Breast epithelium (tissue), 4 donors: ENCODE measurements around the gene WWOX. TPM values are rescaled to one million over a fixed set of nuclear protein-coding genes. Genes with fewer than 3 reads are reported as not detected.

ENCODE experiments used
- DNase-seq, 2 donors: peaks; one replicate each; pipeline ENCODE4 v3.0.0-alpha.2; 2019; ENCODE audit warnings: low spot score in 2 of 2
- H3K27ac ChIP-seq, 2 donors: fragments of 200-600 bp; sonication (generic) in 1 of 2; one replicate each; pipeline ENCODE4 v1.5.1; 2016 to 2019; ENCODE audit warnings: mild to moderate bottlenecking in 1 of 2
- H3K27me3 ChIP-seq, 2 donors: fragments of 200-600 bp; sonication (generic) in 1 of 2; one replicate each; pipeline versions ENCODE4 v1.5.1 to v1.6.0; 2017 to 2019; ENCODE audit warnings: control low read depth in 1 of 2, mild to moderate bottlenecking in 1 of 2
- H3K36me3 ChIP-seq: fragments of 200-600 bp; one replicate; pipeline ENCODE4 v1.5.1; 2019
- H3K4me1 ChIP-seq, 2 donors: fragments of 200-600 bp; sonication (generic); one replicate each; pipeline ENCODE4 v1.5.1; 2016 to 2019; ENCODE audit warnings: control low read depth in 1 of 2
- H3K4me3 ChIP-seq, 3 donors: fragments of 200-600 bp; sonication (generic); 1 replicate in 2 of 3; 2 replicates in 1 of 3; pipeline ENCODE4 v1.5.1; 2016 to 2019; ENCODE audit warnings: mild to moderate bottlenecking in 3 of 3, moderate library complexity in 2 of 3
- H3K9me3 ChIP-seq, 2 donors: fragments of 200-600 bp; sonication (generic) in 1 of 2; one replicate each; pipeline ENCODE4 v1.5.1; 2016 to 2019; ENCODE audit warnings: control low read depth in 1 of 2
- POLR2A ChIP-seq: fragments of 450-650 bp; IDR thresholded peaks from one replicate; pipeline ENCODE4 v1.6.1; 2016; ENCODE audit warnings: antibody characterized with exemption, mild to moderate bottlenecking, moderate library complexity
- POLR2AphosphoS5 ChIP-seq, 3 donors: sonication (generic); formaldehyde crosslinking; IDR thresholded peaks; one replicate each; pipeline ENCODE4 v1.6.1; 2017; ENCODE audit warnings: antibody characterized with exemption in 3 of 3
- intact Hi-C: fragments of 100-400 bp; cut with DNase I; formaldehyde crosslinking; loops from one replicate; pipeline ENCODE4 v1.15.1; 2023; ENCODE audit warnings: low total_unique reads
- total RNA-seq, 3 donors: library from RNA; depleted of rRNA; stranded (reverse); fragments of >200 nt; gene quantifications; one replicate each; pipeline ENCODE4 v1.1.0, GENCODE V29; 2016
- TF ChIP-seq, protein P1 (sequence below), 3 donors: fragments of 450-650 bp; IDR thresholded peaks; one replicate each; pipeline ENCODE4 v1.5.1; 2016 to 2017; ENCODE audit warnings: antibody characterized with exemption in 3 of 3, mild to moderate bottlenecking in 3 of 3, moderate library complexity in 3 of 3

WWOX gene
- total RNA-seq, 3 donors from 2014 or later = 42.9 to 73.6 (median 43.4) TPM

DNA sequence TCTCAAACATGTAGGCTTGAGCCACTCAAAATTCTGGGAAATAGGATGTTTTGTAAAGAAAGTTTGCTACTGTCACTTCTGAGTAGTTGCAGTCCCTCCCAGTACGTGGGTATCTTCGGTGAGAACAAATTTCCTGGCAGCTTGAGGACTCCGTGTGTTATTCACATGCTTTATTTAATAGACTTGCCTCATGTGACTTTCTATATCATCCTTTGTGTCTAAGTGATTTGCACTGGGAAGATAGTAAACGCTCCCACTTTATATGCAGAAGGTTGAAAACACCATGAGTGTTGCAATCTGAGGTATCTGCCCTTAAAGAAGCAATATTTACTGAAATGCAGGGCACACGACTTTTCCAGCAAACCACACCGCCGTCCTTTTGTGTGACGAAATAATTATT, 857.4 kb downstream of the WWOX start:
- no peaks in the 10 kb centered on the region for H3K9me3 ChIP-seq
- DNase-seq = no peak
- no peaks in the 10 kb centered on the region for H3K27me3 ChIP-seq
- intact Hi-C loops = no loop called here
- TF ChIP-seq, protein P1, sequence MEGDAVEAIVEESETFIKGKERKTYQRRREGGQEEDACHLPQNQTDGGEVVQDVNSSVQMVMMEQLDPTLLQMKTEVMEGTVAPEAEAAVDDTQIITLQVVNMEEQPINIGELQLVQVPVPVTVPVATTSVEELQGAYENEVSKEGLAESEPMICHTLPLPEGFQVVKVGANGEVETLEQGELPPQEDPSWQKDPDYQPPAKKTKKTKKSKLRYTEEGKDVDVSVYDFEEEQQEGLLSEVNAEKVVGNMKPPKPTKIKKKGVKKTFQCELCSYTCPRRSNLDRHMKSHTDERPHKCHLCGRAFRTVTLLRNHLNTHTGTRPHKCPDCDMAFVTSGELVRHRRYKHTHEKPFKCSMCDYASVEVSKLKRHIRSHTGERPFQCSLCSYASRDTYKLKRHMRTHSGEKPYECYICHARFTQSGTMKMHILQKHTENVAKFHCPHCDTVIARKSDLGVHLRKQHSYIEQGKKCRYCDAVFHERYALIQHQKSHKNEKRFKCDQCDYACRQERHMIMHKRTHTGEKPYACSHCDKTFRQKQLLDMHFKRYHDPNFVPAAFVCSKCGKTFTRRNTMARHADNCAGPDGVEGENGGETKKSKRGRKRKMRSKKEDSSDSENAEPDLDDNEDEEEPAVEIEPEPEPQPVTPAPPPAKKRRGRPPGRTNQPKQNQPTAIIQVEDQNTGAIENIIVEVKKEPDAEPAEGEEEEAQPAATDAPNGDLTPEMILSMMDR (IDR thresholded peaks at IDR 0.05) = no peak
- TF ChIP-seq POLR2A = no peak
- TF ChIP-seq POLR2AphosphoS5 (IDR thresholded peaks at IDR 0.05) = no peak
- no peak overlapping the region for H3K27ac ChIP-seq
- no peaks in the 10 kb centered on the region for H3K4me1 ChIP-seq
- no peaks in the 10 kb centered on the region for H3K36me3 ChIP-seq
- H3K4me3 ChIP-seq = no peak overlapping the region

DNA sequence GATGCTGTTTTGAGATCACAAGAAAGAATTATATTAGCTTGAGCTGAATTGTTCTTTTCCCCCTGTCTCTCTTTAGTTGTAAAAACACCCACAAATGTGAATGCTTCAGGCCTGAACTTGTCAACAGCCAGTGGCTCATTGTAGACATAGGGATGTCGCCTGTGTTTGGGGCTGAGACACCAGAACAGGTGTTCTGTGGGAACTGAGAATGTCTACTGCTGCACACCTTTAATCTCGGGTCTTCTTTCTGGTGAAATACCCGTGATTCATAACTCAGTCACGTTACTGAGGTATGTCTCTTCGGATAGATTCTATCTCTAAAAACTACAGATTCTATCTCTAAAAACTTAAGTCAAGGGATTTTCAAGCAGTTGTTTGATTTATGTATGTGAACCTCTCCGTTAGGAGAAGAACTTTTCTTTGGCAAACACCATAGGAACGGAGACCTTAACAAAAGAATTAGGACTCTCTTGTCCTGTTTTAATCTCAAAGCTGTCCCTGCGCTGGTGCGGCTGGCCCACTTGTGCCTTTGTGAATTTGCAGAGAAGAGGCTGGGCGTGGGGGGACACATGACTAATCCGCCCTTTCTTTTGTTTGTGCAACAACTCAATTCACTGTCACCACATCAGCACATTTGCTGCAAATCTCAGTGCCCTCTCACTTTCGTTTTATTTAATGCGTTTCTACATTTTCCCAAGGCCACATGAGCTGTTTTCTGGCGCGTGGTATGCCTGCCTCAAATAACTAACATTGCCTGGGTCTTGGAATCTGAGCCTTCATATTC, 858.1 kb downstream of the WWOX start:
- no peaks in the 10 kb centered on the region for H3K27me3 ChIP-seq
- DNase-seq = no peak
- no peaks in the 10 kb centered on the region for H3K9me3 ChIP-seq
- intact Hi-C loops = no loop called here
- TF ChIP-seq POLR2A = no peak
- no peaks in the 10 kb centered on the region for H3K4me1 ChIP-seq
- no peak overlapping the region for H3K4me3 ChIP-seq
- no peak overlapping the region for H3K27ac ChIP-seq
- no peaks in the 10 kb centered on the region for H3K36me3 ChIP-seq

DNA sequence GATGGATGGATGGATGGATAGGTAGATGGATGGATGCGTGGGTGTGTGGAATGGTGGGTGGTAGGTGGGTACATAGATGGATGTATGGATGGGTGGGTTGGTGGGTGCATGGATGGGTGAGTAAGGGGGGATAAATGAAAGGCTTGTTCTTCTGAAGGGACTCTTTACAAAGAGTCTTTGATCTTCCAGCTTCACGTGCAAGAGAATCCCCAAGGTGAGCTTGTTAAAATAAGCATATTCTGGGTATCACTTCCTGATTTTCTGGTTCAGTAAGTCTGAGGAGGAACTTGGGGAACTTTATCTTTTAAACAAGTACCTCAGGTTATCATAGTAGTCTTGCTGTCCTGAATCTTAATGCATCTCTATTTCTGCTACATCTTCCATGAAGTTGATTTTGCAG, 862.0 kb downstream of the WWOX start:
- Histone ChIP-seq H3K4me3 (no peak overlapping the region), H3K27me3 (no peaks in the 10 kb centered on the region), H3K9me3 (no peaks in the 10 kb centered on the region), H3K27ac (no peak overlapping the region), H3K4me1 (no peaks in the 10 kb centered on the region), H3K36me3 (no peaks in the 10 kb centered on the region)
- intact Hi-C loops = no loop called here
- TF ChIP-seq, protein P1 (IDR thresholded peaks at IDR 0.05) = no peak
- TF ChIP-seq POLR2A (no peak), POLR2AphosphoS5 (IDR thresholded peaks at IDR 0.05) (no peak)
- no peak for DNase-seq

DNA sequence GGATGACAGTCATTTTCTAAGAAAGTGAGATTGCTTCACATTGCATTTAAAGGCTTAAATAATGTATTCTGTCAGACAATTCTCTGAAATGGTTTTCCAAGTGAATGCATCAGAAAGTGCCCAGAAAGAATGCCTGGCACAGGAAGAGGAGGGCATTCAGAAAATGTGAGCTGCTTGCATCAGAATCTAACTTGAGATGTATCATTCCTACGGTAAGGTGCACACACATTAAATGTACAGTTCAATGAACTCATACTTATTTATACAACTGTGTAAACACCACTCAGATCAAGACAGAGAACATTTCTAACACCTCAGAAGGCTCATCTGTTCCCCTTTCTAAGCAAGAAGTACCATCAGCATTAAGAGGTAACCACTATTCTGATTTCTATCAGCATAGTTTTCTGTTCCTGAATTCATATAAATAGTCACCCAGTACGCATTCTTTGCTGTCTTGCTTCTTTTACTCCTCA, 863.0 kb downstream of the WWOX start:
- peak overlapping the region in 1 of 2 donors; percentile 8 for H3K27ac ChIP-seq
- intact Hi-C loops = no loop called here
- H3K9me3 ChIP-seq = no peaks in the 10 kb centered on the region
- no peaks in the 10 kb centered on the region for H3K27me3 ChIP-seq
- no peak for DNase-seq
- H3K4me1 ChIP-seq = no peaks in the 10 kb centered on the region
- TF ChIP-seq, protein P1 (IDR thresholded peaks at IDR 0.05) = no peak
- TF ChIP-seq POLR2AphosphoS5 (IDR thresholded peaks at IDR 0.05) = no peak
- no peaks in the 10 kb centered on the region for H3K36me3 ChIP-seq
- no peak overlapping the region for H3K4me3 ChIP-seq

DNA sequence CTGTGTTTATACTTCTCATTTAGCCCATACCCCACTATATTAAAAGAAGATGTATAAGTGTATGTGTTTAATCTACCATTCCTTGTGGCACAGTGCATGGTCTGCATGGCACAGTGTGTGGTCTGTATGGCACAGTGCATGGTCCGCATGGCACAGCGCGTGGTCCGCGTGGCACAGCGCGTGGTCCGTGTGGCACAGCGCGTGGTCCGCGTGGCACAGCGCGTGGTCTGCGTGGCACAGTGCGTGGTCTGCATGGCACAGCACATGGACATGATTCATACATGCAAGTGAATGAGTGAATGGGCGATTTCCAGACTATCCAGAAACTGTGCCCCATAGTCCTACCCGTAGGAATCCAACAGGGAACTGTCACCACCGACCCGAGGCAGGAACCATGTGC, 868.5 kb downstream of the WWOX start:
- intact Hi-C loops = no loop called here
- H3K27ac ChIP-seq = no peak overlapping the region
- DNase-seq = no peak
- H3K4me3 ChIP-seq = no peak overlapping the region
- no peaks in the 10 kb centered on the region for H3K9me3 ChIP-seq
- TF ChIP-seq POLR2A = no peak
- H3K27me3 ChIP-seq = no peaks in the 10 kb centered on the region
- H3K4me1 ChIP-seq = no peaks in the 10 kb centered on the region
- H3K36me3 ChIP-seq = no peaks in the 10 kb centered on the region

DNA sequence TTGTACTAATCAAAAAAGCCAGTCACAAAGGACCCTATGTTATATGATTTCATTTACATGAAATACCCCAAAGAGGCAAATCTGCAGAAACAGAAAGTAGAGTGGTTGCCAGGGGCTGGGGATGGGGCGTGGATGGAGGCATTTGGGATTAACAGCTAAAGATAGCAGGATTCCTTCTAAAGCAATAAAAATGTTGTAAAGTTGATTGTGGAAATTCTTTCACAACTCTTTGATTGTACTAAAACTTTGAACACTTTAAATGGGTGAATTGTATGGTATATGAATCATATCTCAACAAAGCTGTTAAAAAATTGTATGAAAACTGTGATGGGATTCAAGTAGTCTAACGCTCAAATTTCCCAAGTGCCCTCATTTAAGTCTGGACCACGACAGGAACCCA, 870.3 kb downstream of the WWOX start:
- Histone ChIP-seq H3K9me3 (no peaks in the 10 kb centered on the region), H3K27me3 (no peaks in the 10 kb centered on the region), H3K36me3 (no peaks in the 10 kb centered on the region), H3K27ac (no peak overlapping the region), H3K4me3 (no peak overlapping the region), H3K4me1 (no peaks in the 10 kb centered on the region)
- DNase-seq = no peak
- TF ChIP-seq POLR2A (no peak), POLR2AphosphoS5 (IDR thresholded peaks at IDR 0.05) (no peak)
- TF ChIP-seq, protein P1 (IDR thresholded peaks at IDR 0.05) = no peak
- intact Hi-C loops = no loop called here
